HUES6 (cell line): ENCODE measurements around the gene ZNF213.
A peak's percentile ranks its signal among the peaks of the same experiment; 100 is the strongest.
"Not testable (repeated sequence)": the region's sequence is repeated elsewhere in the genome, so short reads cannot be mapped to it uniquely, and the experiment has no call there.

Experiments
- H3K27ac ChIP-seq: 2 replicates; pipeline ENCODE4 v1.7.0; 2013; ENCODE audit warnings: low read depth, mild to moderate bottlenecking, low read length, inconsistent platforms
- H3K27me3 ChIP-seq: 2 replicates; pipeline ENCODE4 v1.6.1; 2013; ENCODE audit warnings: low read length; ENCODE audit not compliant: control insufficient read depth, insufficient read depth
- H3K36me3 ChIP-seq: 2 replicates; pipeline ENCODE4 v1.6.1; 2013; ENCODE audit warnings: low read length; ENCODE audit not compliant: control insufficient read depth, insufficient read depth
- H3K4me1 ChIP-seq: 2 replicates; pipeline ENCODE4 v1.6.1; 2013; ENCODE audit warnings: low read length; ENCODE audit not compliant: control insufficient read depth, insufficient read depth
- H3K4me3 ChIP-seq: 2 replicates; pipeline ENCODE4 v1.5.1; 2013; ENCODE audit warnings: low read depth, low read length
- H3K9ac ChIP-seq: one replicate; pipeline ENCODE4 v1.6.1; 2013; ENCODE audit warnings: mild to moderate bottlenecking, low read length
- H3K9me3 ChIP-seq: 2 replicates; pipeline ENCODE4 v1.6.1; 2013; ENCODE audit warnings: low read depth, low read length; ENCODE audit not compliant: control insufficient read depth, insufficient read depth

The ZNF213 gene

GRCh38 chr16:3175157-3176093 is 40.6 kb downstream of the ZNF213 start:
- H3K9me3 ChIP-seq: no peaks in the 10 kb centered on the region
- peaks cover 37% of the 10 kb centered on the region for H3K27me3 ChIP-seq
- 0 out of 2 replicates have a peak, but pooled peaks cover 8% of the 10 kb centered on the region for H3K4me1 ChIP-seq
- peak overlapping the region; percentile 68 for H3K4me3 ChIP-seq
- H3K36me3 ChIP-seq: no peaks in the 10 kb centered on the region
- no peak overlapping the region for H3K9ac ChIP-seq
- no peak overlapping the region for H3K27ac ChIP-seq

DNA sequence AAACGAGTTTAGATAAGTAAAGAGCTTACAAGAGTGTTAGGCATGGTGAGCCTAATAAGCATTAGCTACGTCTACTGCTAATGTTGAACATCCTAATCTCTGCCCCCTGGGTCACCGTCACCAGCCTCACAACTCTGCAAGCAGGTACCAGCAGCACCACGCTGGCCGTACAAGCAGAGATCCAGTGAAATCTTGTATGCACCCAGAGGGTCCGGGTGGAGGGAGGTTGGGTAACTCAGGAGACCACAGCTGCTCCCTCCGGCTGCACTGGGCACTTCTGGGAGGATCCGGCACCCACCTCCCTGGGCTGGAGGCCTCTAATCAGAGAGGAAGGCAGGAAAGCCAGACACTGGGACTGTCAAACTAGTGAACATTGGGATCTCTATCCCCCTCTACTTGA is 44.8 kb downstream of the ZNF213 start:
- Histone ChIP-seq H3K27me3 (peaks cover 47% of the 10 kb centered on the region), H3K9ac (no peak overlapping the region), H3K4me1 (peaks cover 3% of the 10 kb centered on the region; the same call in 1 of the 2 replicates), H3K9me3 (no peaks in the 10 kb centered on the region), H3K4me3 (no peak overlapping the region), H3K27ac (no peak overlapping the region), H3K36me3 (no peaks in the 10 kb centered on the region)

DNA sequence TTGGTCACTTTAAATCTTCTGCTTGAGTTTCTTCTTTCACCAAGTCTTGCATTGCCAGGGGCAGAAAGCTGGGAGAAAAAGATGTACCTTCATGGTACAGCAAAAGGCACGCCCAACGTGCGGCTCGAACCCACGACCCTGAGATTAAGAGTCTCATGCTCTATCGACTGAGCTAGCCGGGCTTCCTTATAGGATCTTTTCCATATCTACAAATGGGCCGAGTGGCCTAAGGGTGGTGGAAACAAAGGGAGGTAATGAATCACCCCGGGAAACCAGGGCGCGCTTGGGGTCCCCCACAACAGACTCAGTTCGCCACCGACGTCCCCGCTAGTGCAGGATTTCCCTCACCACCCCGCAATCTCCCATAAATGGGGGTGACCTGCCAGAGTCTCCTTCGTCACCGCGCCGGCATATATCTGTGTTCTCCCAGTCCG is 45.6 kb downstream of the ZNF213 start:
- H3K36me3 ChIP-seq: no peaks in the 10 kb centered on the region
- no peak overlapping the region for H3K27ac ChIP-seq
- H3K4me1 ChIP-seq: peaks cover 3% of the 10 kb centered on the region; the same call in 1 of the 2 replicates
- peaks cover 45% of the 10 kb centered on the region for H3K27me3 ChIP-seq
- no peaks in the 10 kb centered on the region for H3K9me3 ChIP-seq
- peak overlapping the region; percentile 79 for H3K4me3 ChIP-seq
- no peak overlapping the region for H3K9ac ChIP-seq

DNA sequence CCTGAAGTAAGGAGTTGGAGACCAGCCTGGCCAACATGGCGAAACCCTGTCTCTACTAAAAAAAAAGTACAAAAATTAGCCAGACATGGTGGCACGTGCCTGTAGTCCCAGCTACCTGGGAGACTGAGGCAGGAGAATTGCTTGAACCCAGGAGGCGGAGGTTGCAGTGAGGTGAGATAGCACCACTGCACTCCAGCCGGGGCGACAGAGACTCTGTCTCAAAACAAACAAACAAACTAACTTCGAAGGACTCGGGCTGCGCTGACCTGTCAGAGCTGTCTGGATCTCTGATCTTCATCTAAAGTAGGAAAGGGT is 47.4 kb downstream of the ZNF213 start:
- not testable (repeated sequence) for H3K27ac ChIP-seq, H3K9ac ChIP-seq, H3K9me3 ChIP-seq, H3K36me3 ChIP-seq, H3K4me1 ChIP-seq
- Histone ChIP-seq H3K27me3 (peaks cover 45% of the 10 kb centered on the region), H3K4me3 (peak overlapping the region; percentile 84)

GRCh38 chr16:3182608-3183444 is 48.0 kb downstream of the ZNF213 start:
- Histone ChIP-seq H3K9me3 (no peaks in the 10 kb centered on the region), H3K27me3 (peaks cover 45% of the 10 kb centered on the region), H3K36me3 (no peaks in the 10 kb centered on the region), H3K4me3 (peak overlapping the region; percentile 84), H3K27ac (no peak overlapping the region), H3K4me1 (peaks cover 6% of the 10 kb centered on the region; the same call in 1 of the 2 replicates), H3K9ac (peak overlapping the region; percentile 39)

- Histone ChIP-seq H3K4me3 (peak overlapping the region; percentile 84), H3K27me3 (peaks cover 45% of the 10 kb centered on the region), H3K9me3 (no peaks in the 10 kb centered on the region), H3K36me3 (no peaks in the 10 kb centered on the region), H3K9ac (peak overlapping the region; percentile 39), H3K27ac (no peak overlapping the region), H3K4me1 (peaks cover 6% of the 10 kb centered on the region; the same call in 1 of the 2 replicates)
These were observed 48.8 kb downstream of the ZNF213 start for GRCh38 chr16:3183445-3184139.

DNA sequence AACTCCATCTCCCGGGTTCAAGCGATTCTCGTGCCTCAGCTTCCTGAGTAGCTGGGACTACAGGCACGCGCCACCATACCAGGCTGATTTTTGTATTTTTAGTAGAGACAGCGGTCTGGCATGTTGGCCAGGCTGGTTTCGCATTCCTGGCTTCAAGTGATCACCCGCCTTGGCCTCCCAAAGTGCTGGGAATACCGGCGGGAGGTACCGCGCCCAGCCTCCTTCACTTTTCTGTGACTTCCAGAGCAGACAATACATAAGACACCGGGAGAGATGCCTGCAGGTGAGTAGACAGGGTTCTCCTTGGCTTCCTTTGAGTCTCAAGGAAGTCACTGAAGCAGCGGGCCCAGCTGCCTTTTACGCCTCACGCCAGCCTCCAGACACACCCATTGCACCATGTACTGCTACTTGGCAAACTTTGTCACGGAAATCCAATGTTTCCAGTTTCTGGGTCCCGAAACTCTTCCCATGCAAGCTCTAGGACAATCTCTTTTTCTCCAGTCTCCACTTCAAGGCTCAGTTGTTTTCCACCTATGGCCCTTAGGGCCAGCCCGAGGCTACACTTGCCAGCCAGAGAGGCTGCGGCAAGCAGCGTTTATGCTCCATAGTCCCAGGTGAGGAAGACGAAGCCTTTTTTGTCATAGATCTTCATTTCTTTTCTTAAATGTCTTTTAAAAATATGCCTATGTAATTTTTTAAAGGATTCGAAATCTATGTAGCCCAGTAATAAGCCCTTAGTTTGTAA is 52.3 kb downstream of the ZNF213 start:
- peak overlapping the region; percentile 95 for H3K4me3 ChIP-seq
- H3K27me3 ChIP-seq: peaks cover 37% of the 10 kb centered on the region
- 0 out of 2 replicates have a peak, but pooled peaks cover 3% of the 10 kb centered on the region for H3K4me1 ChIP-seq
- H3K9ac ChIP-seq: no peak overlapping the region
- H3K27ac ChIP-seq: no peak overlapping the region
- no peaks in the 10 kb centered on the region for H3K36me3 ChIP-seq
- no peaks in the 10 kb centered on the region for H3K9me3 ChIP-seq

DNA sequence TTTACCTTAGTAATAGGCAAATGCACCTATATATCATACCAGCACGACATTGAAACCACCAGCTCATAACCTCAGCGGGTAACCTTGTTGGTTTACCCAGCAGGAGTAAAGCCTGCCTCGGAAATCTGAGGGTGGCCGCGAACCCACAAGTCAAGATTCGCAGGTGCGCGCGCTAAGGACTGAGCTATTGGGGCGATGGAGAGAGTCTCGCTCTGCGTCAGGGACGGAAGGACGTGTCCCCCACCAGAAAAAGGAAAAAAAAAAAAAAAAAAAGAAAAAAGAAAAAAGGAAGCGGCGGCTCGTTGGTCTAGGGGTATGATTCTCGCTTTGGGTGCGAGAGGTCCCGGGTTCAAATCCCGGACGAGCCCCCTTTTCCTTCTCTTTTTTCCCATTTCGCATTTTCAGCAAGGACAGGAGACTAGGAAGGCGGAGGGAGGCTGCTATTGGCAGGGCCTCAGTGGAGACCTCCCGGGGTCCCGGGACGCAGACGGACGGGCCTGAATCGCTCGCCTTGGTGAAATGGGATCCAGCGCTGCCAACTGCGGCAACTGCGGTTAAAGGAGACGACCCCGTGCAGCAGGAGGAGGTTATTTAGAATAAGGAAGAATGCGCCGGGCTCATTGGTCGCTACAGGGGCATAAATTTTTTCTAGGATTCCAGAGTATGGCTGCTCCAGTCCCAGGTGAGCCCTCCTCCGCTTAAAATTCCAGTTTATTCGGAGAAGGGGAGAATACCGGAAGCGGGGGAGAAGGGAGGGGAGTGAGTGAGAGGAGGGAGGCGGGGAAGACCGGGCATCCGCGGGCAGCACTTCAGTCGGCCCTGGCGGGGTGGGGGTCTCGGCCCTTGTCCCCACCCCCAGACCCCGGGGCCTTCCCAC is 53.2 kb downstream of the ZNF213 start, which contains the start of gene OR1F1:
Gene OR1F1 (plus strand): TSS at position 407 of the 877 bp plus-strand sequence.
- Histone ChIP-seq H3K4me1 (0 out of 2 replicates have a peak, but pooled peaks cover 3% of the 10 kb centered on the region), H3K27ac (no peak within 1 kb of the TSS; the same call in 1 of the 2 replicates), H3K36me3 (no peaks in the 10 kb centered on the region), H3K27me3 (peaks cover 35% of the 10 kb centered on the region), H3K4me3 (peak within 1 kb of the TSS; percentile 95), H3K9me3 (no peaks in the 10 kb centered on the region), H3K9ac (peak within 1 kb of the TSS; percentile 52)

DNA sequence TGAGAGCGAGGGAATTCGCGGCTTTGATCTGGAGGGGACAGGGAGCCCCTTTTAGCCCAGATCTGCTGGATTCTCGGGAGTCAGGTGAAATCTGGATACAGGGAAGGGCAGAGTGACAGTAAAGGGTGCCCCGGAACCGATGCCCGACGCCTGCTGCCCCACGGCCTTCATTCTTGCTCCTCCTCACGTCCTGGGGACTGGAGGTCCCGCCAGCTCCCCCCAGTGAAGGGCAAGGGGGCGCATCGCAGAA is 53.8 kb downstream of the ZNF213 start:
- H3K9me3 ChIP-seq: no peaks in the 10 kb centered on the region
- H3K9ac ChIP-seq: peak overlapping the region; percentile 52
- H3K4me3 ChIP-seq: peak overlapping the region; percentile 95

More for the DNA sequence above, 53.8 kb downstream of the ZNF213 start:
- H3K36me3 ChIP-seq: no peaks in the 10 kb centered on the region
- H3K27ac ChIP-seq: no peak overlapping the region
- peaks cover 35% of the 10 kb centered on the region for H3K27me3 ChIP-seq
- 0 out of 2 replicates have a peak, but pooled peaks cover 3% of the 10 kb centered on the region for H3K4me1 ChIP-seq
